GM13977 (cell line): ENCODE data around the gene SLC38A6.

Experiments used
- DNase-seq: peaks from one replicate; pipeline ENCODE4 v3.0.0; 2012; ENCODE audit warnings: low spot score
- in situ Hi-C: fragments of 300-500 bp; cut with MboI; formaldehyde crosslinking; loops from one replicate; pipeline ENCODE4 v1.12.0; 2022; ENCODE audit warnings: low sequenced_read_pairs, low pct_unique_long_range_greater_than_20kb, mixed read lengths, inconsistent platforms; ENCODE audit not compliant: unreplicated experiment
- TF ChIP-seq, protein P1 (sequence below): IDR thresholded peaks from 2 replicates; pipeline ENCODE4 v1.5.1; 2012; ENCODE audit warnings: mild to moderate bottlenecking, control low read depth; ENCODE audit not compliant: insufficient read depth; ENCODE audit errors: extremely low read depth, missing control alignments

SLC38A6 gene

GRCh38 chr14:60980811-60981632 lies at the start of gene SLC38A6, which contains the start of gene TRMT5:
Gene SLC38A6, plus strand, starts transcription at chr14:60981245. Its CDS starts 33 bp downstream, at chr14:60981278.
Gene TRMT5, minus strand, starts transcription at chr14:60981079. Its CDS starts 106 bp downstream, at chr14:60980973.
- TF ChIP-seq, protein P1, sequence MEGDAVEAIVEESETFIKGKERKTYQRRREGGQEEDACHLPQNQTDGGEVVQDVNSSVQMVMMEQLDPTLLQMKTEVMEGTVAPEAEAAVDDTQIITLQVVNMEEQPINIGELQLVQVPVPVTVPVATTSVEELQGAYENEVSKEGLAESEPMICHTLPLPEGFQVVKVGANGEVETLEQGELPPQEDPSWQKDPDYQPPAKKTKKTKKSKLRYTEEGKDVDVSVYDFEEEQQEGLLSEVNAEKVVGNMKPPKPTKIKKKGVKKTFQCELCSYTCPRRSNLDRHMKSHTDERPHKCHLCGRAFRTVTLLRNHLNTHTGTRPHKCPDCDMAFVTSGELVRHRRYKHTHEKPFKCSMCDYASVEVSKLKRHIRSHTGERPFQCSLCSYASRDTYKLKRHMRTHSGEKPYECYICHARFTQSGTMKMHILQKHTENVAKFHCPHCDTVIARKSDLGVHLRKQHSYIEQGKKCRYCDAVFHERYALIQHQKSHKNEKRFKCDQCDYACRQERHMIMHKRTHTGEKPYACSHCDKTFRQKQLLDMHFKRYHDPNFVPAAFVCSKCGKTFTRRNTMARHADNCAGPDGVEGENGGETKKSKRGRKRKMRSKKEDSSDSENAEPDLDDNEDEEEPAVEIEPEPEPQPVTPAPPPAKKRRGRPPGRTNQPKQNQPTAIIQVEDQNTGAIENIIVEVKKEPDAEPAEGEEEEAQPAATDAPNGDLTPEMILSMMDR = no peak

GRCh38 chr14:60933920-60934655 lies 47.0 kb upstream of the SLC38A6 start:
- in situ Hi-C loops = no loop called here
- DNase-seq = no peak
- TF ChIP-seq, protein P1 = no peak

More at GRCh38 chr14:60980811-60981632, at the start of gene SLC38A6, which contains the start of gene TRMT5:
- DNase-seq = peak; percentile 82
- in situ Hi-C loops = no loop called here

DNA sequence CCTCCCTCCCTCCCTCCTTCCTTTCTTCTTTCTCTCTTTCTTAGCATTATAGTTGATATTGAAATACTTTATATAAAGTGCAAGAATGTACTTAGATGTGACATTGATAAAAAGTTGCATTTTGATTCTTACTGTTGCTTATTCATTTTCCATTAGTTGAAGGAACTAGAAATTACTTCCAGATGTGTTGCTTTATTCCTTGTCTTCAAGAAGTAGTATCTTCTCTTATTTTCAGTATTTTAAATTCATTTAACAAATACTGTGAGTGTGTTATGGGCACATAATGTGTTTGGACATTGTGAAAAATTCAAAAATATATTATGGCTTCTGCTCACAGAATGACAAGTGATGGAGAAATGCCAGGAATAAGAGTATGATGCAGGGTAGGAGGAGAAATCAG lies 45.7 kb upstream of the SLC38A6 start:
- TF ChIP-seq, protein P1 = no peak
- DNase-seq = no peak
- in situ Hi-C loops = no loop called here

DNA sequence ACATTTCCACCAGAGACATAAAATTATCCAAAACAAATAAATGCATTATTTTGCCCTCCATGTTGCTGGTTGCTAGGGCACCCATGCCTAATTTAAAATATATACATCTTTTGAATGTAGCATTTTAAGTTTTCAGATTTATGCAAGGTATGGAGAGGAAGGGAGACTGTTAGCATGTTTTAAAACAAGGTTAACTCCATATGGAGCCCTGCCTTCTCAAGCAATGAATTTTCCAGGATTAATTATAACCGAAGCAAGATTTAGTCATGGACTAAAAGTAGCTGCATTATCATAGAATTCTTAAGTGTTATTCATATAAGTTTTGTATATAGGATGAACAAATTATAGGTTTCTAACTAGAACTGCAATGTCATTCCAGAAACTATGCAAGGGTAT lies 37.4 kb upstream of the SLC38A6 start:
- in situ Hi-C loops = no loop called here
- no peak for DNase-seq
- TF ChIP-seq, protein P1 = no peak

DNA sequence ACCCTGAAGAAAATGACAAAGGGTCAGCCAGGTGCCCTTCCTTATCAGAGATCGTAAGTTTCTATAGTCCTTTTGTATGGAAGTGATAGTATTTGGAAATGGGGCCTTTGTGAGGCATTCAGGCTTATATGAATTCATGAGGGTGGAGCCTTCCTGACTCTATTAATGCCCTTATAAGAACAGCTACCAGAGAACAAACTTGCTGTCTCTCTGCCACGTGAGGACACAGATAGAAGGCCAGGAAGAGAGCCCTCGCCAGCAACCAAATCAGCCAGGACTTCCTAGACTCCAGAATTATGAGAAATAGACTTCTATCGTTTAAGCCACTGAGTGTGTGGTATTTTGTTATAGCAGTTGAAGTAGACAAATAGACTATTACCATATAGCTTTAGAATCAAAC lies 36.8 kb upstream of the SLC38A6 start:
- in situ Hi-C loops = no loop called here
- DNase-seq = no peak
- TF ChIP-seq, protein P1 = no peak

- DNase-seq = no peak
- TF ChIP-seq, protein P1 = no peak
- in situ Hi-C loops = no loop called here
Measured at GRCh38 chr14:60945984-60946383, 35.1 kb upstream of the SLC38A6 start.
